Stimulated activated CD4-positive, alpha-beta T cell treated with anti-CD3 and anti-CD28 coated beads, Interleukin-15, amount 100 ng/mL, for 1 hour (primary cell): ENCODE measurements around the gene TUBA3C.

ENCODE experiments used
- DNase-seq, 2 donors: peaks; one replicate each; pipeline ENCODE4 v3.0.0-alpha.2; 2020; ENCODE audit warnings: low read depth in 1 of 2, low spot score in 1 of 2

Gene TUBA3C

GRCh38 chr13:19169496-19169895, 12.1 kb downstream of the TUBA3C start:
- no peak for DNase-seq

GRCh38 chr13:19161308-19161707, 20.3 kb downstream of the TUBA3C start:
- no peak for DNase-seq

GRCh38 chr13:19159761-19160420, 21.7 kb downstream of the TUBA3C start:
- no peak for DNase-seq

GRCh38 chr13:19159181-19159580, 22.4 kb downstream of the TUBA3C start:
- no peak for DNase-seq

- DNase-seq = no peak
Observed at GRCh38 chr13:19158526-19159174, 23.0 kb downstream of the TUBA3C start.

- no peak for DNase-seq
Observed at GRCh38 chr13:19158006-19158405, 23.6 kb downstream of the TUBA3C start.

GRCh38 chr13:19157461-19157860, 24.2 kb downstream of the TUBA3C start:
- DNase-seq = no peak

- DNase-seq = no peak
Observed at GRCh38 chr13:19156013-19156825, 25.4 kb downstream of the TUBA3C start.

- no peak for DNase-seq
Observed at GRCh38 chr13:19155321-19155861, 26.2 kb downstream of the TUBA3C start.

- no peak for DNase-seq
Observed at GRCh38 chr13:19154843-19155242, 26.8 kb downstream of the TUBA3C start.

- DNase-seq = no peak
Observed at GRCh38 chr13:19153782-19154450, 27.7 kb downstream of the TUBA3C start.

GRCh38 chr13:19152403-19152802, 29.2 kb downstream of the TUBA3C start:
- DNase-seq = no peak

GRCh38 chr13:19151581-19152263, 29.9 kb downstream of the TUBA3C start:
- DNase-seq = no peak

GRCh38 chr13:19150712-19151228, 30.9 kb downstream of the TUBA3C start:
- no peak for DNase-seq

- DNase-seq = no peak
Observed at GRCh38 chr13:19150226-19150625, 31.4 kb downstream of the TUBA3C start.

GRCh38 chr13:19148561-19148960, 33.1 kb downstream of the TUBA3C start:
- DNase-seq = no peak
